MM.1S (cell line): ENCODE results near the gene LAMA4.

ENCODE experiments used
- DNase-seq: peaks from one replicate; pipeline ENCODE4 v3.0.0-alpha.2; 2015
- H2AFZ ChIP-seq: fragments of 300-600 bp; sonication (generic); 2 replicates; pipeline ENCODE4 v1.6.0; 2016; ENCODE audit warnings: antibody characterized with exemption, low read length
- H3F3A ChIP-seq: fragments of 300-600 bp; sonication (generic); 2 replicates; pipeline ENCODE4 v1.6.1; 2016; ENCODE audit warnings: mild to moderate bottlenecking, antibody characterized with exemption, low read length, moderate library complexity, mixed read lengths; ENCODE audit not compliant: insufficient read depth
- H3K27ac ChIP-seq: fragments of 300-600 bp; sonication (generic); 2 replicates; pipeline ENCODE4 v1.5.1; 2016; ENCODE audit warnings: mild to moderate bottlenecking, low read length
- H3K27me3 ChIP-seq: fragments of 300-600 bp; sonication (generic); replicated peaks from 2 replicates; pipeline ENCODE4 v1.6.0; 2016; ENCODE audit warnings: low read length; ENCODE audit not compliant: insufficient read depth
- H3K36me3 ChIP-seq: fragments of 300-600 bp; sonication (generic); replicated peaks from 2 replicates; pipeline ENCODE4 v1.6.1; 2016; ENCODE audit warnings: mild to moderate bottlenecking, low read length, mixed read lengths; ENCODE audit not compliant: insufficient read depth
- H3K4me1 ChIP-seq: fragments of 300-600 bp; sonication (generic); 2 replicates; pipeline ENCODE4 v1.6.1; 2016; ENCODE audit warnings: low read length, mixed read lengths
- H3K4me2 ChIP-seq: fragments of 300-600 bp; sonication (generic); 2 replicates; pipeline ENCODE4 v1.6.0; 2016; ENCODE audit warnings: low read depth, low read length
- H3K4me3 ChIP-seq: fragments of 300-600 bp; sonication (generic); 2 replicates; pipeline ENCODE4 v1.5.1; 2016; ENCODE audit warnings: low read length, mixed read lengths
- H3K79me2 ChIP-seq: fragments of 300-600 bp; sonication (generic); 2 replicates; pipeline ENCODE4 v1.6.1; 2016; ENCODE audit warnings: mixed run types, low read length, mixed read lengths
- H3K9ac ChIP-seq: fragments of 300-600 bp; sonication (generic); 2 replicates; pipeline ENCODE4 v1.6.1; 2016; ENCODE audit warnings: low read length, mixed read lengths
- H3K9me2 ChIP-seq: fragments of 300-600 bp; sonication (generic); replicated peaks from 2 replicates; pipeline ENCODE4 v1.6.1; 2016; ENCODE audit warnings: mild to moderate bottlenecking, low read length, mixed read lengths; ENCODE audit not compliant: insufficient read depth
- H3K9me3 ChIP-seq: fragments of 300-600 bp; sonication (generic); replicated peaks from 2 replicates; pipeline ENCODE4 v1.6.1; 2016; ENCODE audit warnings: mild to moderate bottlenecking, low read length, mixed read lengths; ENCODE audit not compliant: insufficient read depth
- H4K20me1 ChIP-seq: fragments of 300-600 bp; sonication (generic); 2 replicates; pipeline ENCODE4 v1.6.1; 2016; ENCODE audit warnings: mild to moderate bottlenecking, low read length, moderate library complexity, mixed read lengths; ENCODE audit not compliant: insufficient read depth
- CTCF ChIP-seq: fragments of 300-600 bp; sonication (generic); IDR thresholded peaks from 2 replicates; pipeline ENCODE4 v1.5.1; 2016; ENCODE audit warnings: antibody characterized with exemption, low read length, mixed read lengths
- EZH2 ChIP-seq: fragments of 300-600 bp; sonication (generic); optimal IDR thresholded peaks from 2 replicates; pipeline ENCODE3; 2017; ENCODE audit warnings: low read depth, mild to moderate bottlenecking, antibody characterized with exemption, low read length, mixed read lengths
- EZH2phosphoT487 ChIP-seq: fragments of 300-600 bp; sonication (generic); IDR thresholded peaks from 2 replicates; pipeline ENCODE4 v1.6.1; 2018; ENCODE audit warnings: antibody characterized with exemption, low read length

LAMA4 gene

GRCh38 chr6:112279031-112279935 is 24.9 kb upstream of the LAMA4 start:
- Histone ChIP-seq H3K36me3 (no peaks in the 10 kb centered on the region), H3K4me3 (no peak overlapping the region), H4K20me1 (no peaks in the 10 kb centered on the region), H3F3A (no peaks in the 10 kb centered on the region), H3K27me3 (no peaks in the 10 kb centered on the region), H3K4me2 (no peak overlapping the region), H3K27ac (no peak overlapping the region), H2AFZ (no peak overlapping the region), H3K9me2 (no peaks in the 10 kb centered on the region), H3K79me2 (no peaks in the 10 kb centered on the region), H3K4me1 (no peaks in the 10 kb centered on the region), H3K9me3 (no peaks in the 10 kb centered on the region), H3K9ac (no peak overlapping the region)
- DNase-seq, result no peak
- no peak for TF ChIP-seq EZH2
- TF ChIP-seq EZH2phosphoT487, result no peak
- no peak for TF ChIP-seq CTCF

- TF ChIP-seq EZH2 (no peak), EZH2phosphoT487 (no peak), CTCF (no peak)
- Histone ChIP-seq H3K4me1 (no peaks in the 10 kb centered on the region), H3K27ac (no peak overlapping the region), H2AFZ (no peak overlapping the region), H4K20me1 (no peaks in the 10 kb centered on the region), H3K36me3 (no peaks in the 10 kb centered on the region), H3K9me2 (no peaks in the 10 kb centered on the region), H3F3A (no peaks in the 10 kb centered on the region), H3K9me3 (no peaks in the 10 kb centered on the region), H3K4me3 (no peak overlapping the region), H3K4me2 (no peak overlapping the region), H3K79me2 (no peaks in the 10 kb centered on the region), H3K27me3 (no peaks in the 10 kb centered on the region), H3K9ac (no peak overlapping the region)
- no peak for DNase-seq
Observed at GRCh38 chr6:112275365-112275764, 21.0 kb upstream of the LAMA4 start.

GRCh38 chr6:112274774-112275173 is 20.4 kb upstream of the LAMA4 start:
- Histone ChIP-seq H3K4me3 (no peak overlapping the region), H2AFZ (no peak overlapping the region), H3K27ac (no peak overlapping the region), H3K4me1 (no peaks in the 10 kb centered on the region), H3K27me3 (no peaks in the 10 kb centered on the region), H3K9me3 (no peaks in the 10 kb centered on the region), H3K9ac (no peak overlapping the region), H3K79me2 (no peaks in the 10 kb centered on the region), H3F3A (no peaks in the 10 kb centered on the region), H3K9me2 (no peaks in the 10 kb centered on the region), H4K20me1 (no peaks in the 10 kb centered on the region), H3K36me3 (no peaks in the 10 kb centered on the region), H3K4me2 (no peak overlapping the region)
- no peak for DNase-seq
- no peak for TF ChIP-seq CTCF
- TF ChIP-seq EZH2phosphoT487, result no peak
- no peak for TF ChIP-seq EZH2
